CD14-positive monocyte (primary cell): ENCODE measurements around the gene TSHZ2. TPM values are rescaled to one million over a fixed set of nuclear protein-coding genes. Genes with fewer than 3 reads are reported as not detected.

ENCODE experiments used
- DNase-seq, 3 donors: peaks; one replicate each; pipeline ENCODE4 v3.0.0-alpha.2; 2011 to 2022
- H2AFZ ChIP-seq: 2 replicates; pipeline ENCODE4 v1.6.0; 2012; ENCODE audit warnings: mild to moderate bottlenecking, low read depth, low read length, inconsistent platforms; ENCODE audit not compliant: insufficient read depth, poor library complexity, severe bottlenecking
- H3K27ac ChIP-seq, 2 donors: 1 replicate in 1 of 2; 2 replicates in 1 of 2; pipeline ENCODE4 v1.5.1; 2012 to 2013; ENCODE audit warnings: low read length in 2 of 2, control low read depth in 1 of 2, inconsistent platforms in 1 of 2, low read depth in 1 of 2, mild to moderate bottlenecking in 1 of 2
- H3K27me3 ChIP-seq, 2 donors: one replicate each; pipeline versions ENCODE4 v1.6.0 to v1.6.1; 2011 to 2013; ENCODE audit warnings: low read length in 2 of 2; ENCODE audit not compliant: control insufficient read depth in 2 of 2, insufficient read depth in 2 of 2
- H3K36me3 ChIP-seq, 2 donors: replicated peaks in 1 of 2; 1 replicate in 1 of 2; 2 replicates in 1 of 2; pipeline versions ENCODE4 v1.5.1 to v1.6.1; 2012 to 2013; ENCODE audit warnings: low read length in 2 of 2, control low read depth in 1 of 2, inconsistent platforms in 1 of 2, mild to moderate bottlenecking in 1 of 2; ENCODE audit not compliant: insufficient read depth in 2 of 2, control insufficient read depth in 1 of 2
- H3K4me1 ChIP-seq, 2 donors: 1 replicate in 1 of 2; 2 replicates in 1 of 2; pipeline versions ENCODE4 v1.5.1 to v1.6.1; 2012 to 2013; ENCODE audit warnings: low read length in 2 of 2, control low read depth in 1 of 2, inconsistent platforms in 1 of 2, mild to moderate bottlenecking in 1 of 2, moderate library complexity in 1 of 2; ENCODE audit not compliant: insufficient read depth in 2 of 2, control insufficient read depth in 1 of 2
- H3K4me2 ChIP-seq: replicated peaks from 2 replicates; pipeline ENCODE3; 2012; ENCODE audit warnings: low read length, moderate library complexity, mild to moderate bottlenecking; ENCODE audit not compliant: poor library complexity, severe bottlenecking; ENCODE audit errors: extremely low read depth
- H3K4me3 ChIP-seq, 3 experiments: fragments of 200-600 bp in 1 of 3; sonication (generic) in 1 of 3; replicated peaks in 1 of 3; 1 replicate in 2 of 3; 2 replicates in 1 of 3; pipeline ENCODE4 v1.5.1; 2011 to 2013; ENCODE audit warnings: low read length in 3 of 3, mild to moderate bottlenecking in 3 of 3, control low read depth in 2 of 3, low read depth in 2 of 3, inconsistent platforms in 1 of 3, moderate library complexity in 1 of 3
- H3K79me2 ChIP-seq: 2 replicates; pipeline ENCODE4 v1.6.0; 2012; ENCODE audit warnings: mild to moderate bottlenecking, control low read depth, inconsistent platforms, low read length, moderate library complexity; ENCODE audit not compliant: insufficient read depth
- H3K9ac ChIP-seq: 2 replicates; pipeline ENCODE4 v1.6.0; 2017; ENCODE audit warnings: low read length, mild to moderate bottlenecking; ENCODE audit not compliant: insufficient read depth, poor library complexity, severe bottlenecking
- H3K9me3 ChIP-seq, 2 donors: replicated peaks in 1 of 2; 1 replicate in 1 of 2; 2 replicates in 1 of 2; pipeline versions ENCODE4 v1.5.1 to v1.6.1; 2012 to 2013; ENCODE audit warnings: low read length in 2 of 2, control low read depth in 1 of 2; ENCODE audit not compliant: control insufficient read depth in 1 of 2, insufficient read depth in 1 of 2
- H4K20me1 ChIP-seq: 2 replicates; pipeline ENCODE4 v1.6.0; 2012; ENCODE audit warnings: mild to moderate bottlenecking, low read length, control low read depth, moderate library complexity; ENCODE audit not compliant: insufficient read depth
- H3K27ac Mint-ChIP-seq, 7 donors: one replicate each; pipeline ENCODE4 v1.8.0; 2020; ENCODE audit warnings: mild to moderate bottlenecking in 7 of 7, mixed read lengths in 7 of 7, moderate library complexity in 6 of 7, inconsistent platforms in 2 of 7
- H3K27me3 Mint-ChIP-seq, 3 donors: one replicate each; pipeline ENCODE4 v1.8.0; 2021 to 2022; ENCODE audit warnings: low read depth in 3 of 3, mild to moderate bottlenecking in 3 of 3, mixed read lengths in 3 of 3, moderate library complexity in 3 of 3, inconsistent platforms in 1 of 3
- H3K36me3 Mint-ChIP-seq, 2 donors: one replicate each; pipeline ENCODE4 v1.8.0; 2020; ENCODE audit warnings: mixed read lengths in 2 of 2, inconsistent platforms in 1 of 2, mild to moderate bottlenecking in 1 of 2
- H3K4me1 Mint-ChIP-seq: one replicate; pipeline ENCODE4 v1.8.0; 2020; ENCODE audit warnings: mild to moderate bottlenecking, mixed read lengths
- H3K4me3 Mint-ChIP-seq, 2 donors: one replicate each; pipeline ENCODE4 v1.8.0; 2020; ENCODE audit warnings: mild to moderate bottlenecking in 2 of 2, mixed read lengths in 2 of 2, moderate library complexity in 1 of 2
- H3K9me3 Mint-ChIP-seq, 7 donors: one replicate each; pipeline ENCODE4 v1.8.0; 2020 to 2022; ENCODE audit warnings: mixed read lengths in 7 of 7, mild to moderate bottlenecking in 6 of 7, moderate library complexity in 6 of 7, inconsistent platforms in 2 of 7
- WGBS: methylation state at CpG from one replicate; pipeline ENCODE4 v1.1.5; 2013; ENCODE audit warnings: missing lambda C conversion rate; ENCODE audit not compliant: insufficient coverage; 5-methylcytosine and 5-hydroxymethylcytosine counted together
- intact Hi-C, 2 donors: fragments of 100-400 bp; cut with micrococcal nuclease; formaldehyde crosslinking; loops; one replicate each; pipeline versions ENCODE4 v1.15.0 to v1.15.1; 2023
- polyA plus RNA-seq, 3 donors: library from polyadenylated mRNA; depleted of rRNA in 1 of 3; unstranded in 2 of 3; stranded (reverse) in 1 of 3; fragments of 300-500 nt in 2 of 3; fragments of >200 nt in 1 of 3; fragmentation: Illumina TruSeq in 2 of 3; gene quantifications; 1 replicate in 2 of 3; 2 replicates in 1 of 3; pipeline ENCODE4 v1.2.3, GENCODE V29; 2012 to 2021
- TF ChIP-seq, protein P1 (sequence below): fragments of 200-600 bp; IDR thresholded peaks from one replicate; pipeline ENCODE4 v1.8.0; 2022; ENCODE audit warnings: antibody characterized with exemption, mild to moderate bottlenecking

TSHZ2 gene
- polyA plus RNA-seq, 3 donors = not detected

DNA sequence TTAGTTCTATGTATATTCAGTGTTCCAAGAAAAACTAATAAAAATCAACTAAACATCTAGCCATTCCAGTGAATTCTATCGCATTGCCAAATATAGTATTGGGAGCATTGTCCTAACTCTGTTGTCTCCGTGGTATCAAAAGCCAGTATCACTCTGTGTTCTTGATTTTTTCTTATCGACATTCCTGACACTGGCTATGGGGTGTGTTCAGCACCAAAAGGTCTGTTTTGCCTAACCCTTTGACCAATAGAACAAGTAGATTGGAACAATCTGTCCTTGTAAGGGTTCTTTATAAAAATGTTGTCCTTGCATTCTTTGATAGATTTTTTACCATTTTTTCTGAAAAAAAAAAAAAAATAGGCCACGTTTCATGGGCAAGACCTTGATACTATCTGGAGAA is 161.5 kb downstream of the TSHZ2 start:
- no CpG with 5 or more reads among the region's 4 CpGs for WGBS
- H3K4me3 Mint-ChIP-seq = no peak overlapping the region
- intact Hi-C loops = no loop called here

DNA sequence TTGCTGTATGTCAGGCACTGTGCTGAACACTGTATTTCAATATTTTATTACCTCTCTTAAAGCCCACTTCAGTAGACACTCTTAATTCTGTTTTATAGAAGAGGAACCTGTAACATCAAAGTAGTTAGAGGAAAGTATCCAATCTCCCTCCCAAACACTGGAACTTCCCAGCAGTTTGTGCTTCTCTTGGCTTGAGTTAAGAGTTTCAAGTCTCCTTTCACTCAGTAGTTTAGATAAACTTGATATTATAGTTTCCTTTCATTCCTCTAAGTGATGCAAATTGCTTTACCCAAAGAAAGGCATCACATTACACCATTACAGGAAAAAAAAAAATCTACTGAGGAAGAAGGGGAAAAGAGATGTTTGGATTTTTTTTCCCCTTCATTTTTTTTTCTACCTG is 164.3 kb downstream of the TSHZ2 start:
- H2AFZ ChIP-seq = no peak overlapping the region
- no peak overlapping the region for H3K4me2 ChIP-seq
- H3K9ac ChIP-seq = no peak overlapping the region
- H3K36me3 ChIP-seq = no peaks in the 10 kb centered on the region
- no peaks in the 10 kb centered on the region for H3K27me3 ChIP-seq
- H4K20me1 ChIP-seq = no peaks in the 10 kb centered on the region
- peaks cover 0 to 1% (median 0%) of the 10 kb centered on the region in 7 donors for H3K9me3 Mint-ChIP-seq
- peaks cover 1 to 6% (median 4%) of the 10 kb centered on the region in 3 donors for H3K27me3 Mint-ChIP-seq
- H3K27ac ChIP-seq = no peak overlapping the region
- TF ChIP-seq, protein P1, sequence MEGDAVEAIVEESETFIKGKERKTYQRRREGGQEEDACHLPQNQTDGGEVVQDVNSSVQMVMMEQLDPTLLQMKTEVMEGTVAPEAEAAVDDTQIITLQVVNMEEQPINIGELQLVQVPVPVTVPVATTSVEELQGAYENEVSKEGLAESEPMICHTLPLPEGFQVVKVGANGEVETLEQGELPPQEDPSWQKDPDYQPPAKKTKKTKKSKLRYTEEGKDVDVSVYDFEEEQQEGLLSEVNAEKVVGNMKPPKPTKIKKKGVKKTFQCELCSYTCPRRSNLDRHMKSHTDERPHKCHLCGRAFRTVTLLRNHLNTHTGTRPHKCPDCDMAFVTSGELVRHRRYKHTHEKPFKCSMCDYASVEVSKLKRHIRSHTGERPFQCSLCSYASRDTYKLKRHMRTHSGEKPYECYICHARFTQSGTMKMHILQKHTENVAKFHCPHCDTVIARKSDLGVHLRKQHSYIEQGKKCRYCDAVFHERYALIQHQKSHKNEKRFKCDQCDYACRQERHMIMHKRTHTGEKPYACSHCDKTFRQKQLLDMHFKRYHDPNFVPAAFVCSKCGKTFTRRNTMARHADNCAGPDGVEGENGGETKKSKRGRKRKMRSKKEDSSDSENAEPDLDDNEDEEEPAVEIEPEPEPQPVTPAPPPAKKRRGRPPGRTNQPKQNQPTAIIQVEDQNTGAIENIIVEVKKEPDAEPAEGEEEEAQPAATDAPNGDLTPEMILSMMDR = no peak
- H3K4me1 Mint-ChIP-seq = no peaks in the 10 kb centered on the region
- H3K79me2 ChIP-seq = no peaks in the 10 kb centered on the region
- no peak overlapping the region for H3K27ac Mint-ChIP-seq
- no peak overlapping the region for H3K4me3 ChIP-seq
- intact Hi-C loops = no loop called here
- H3K9me3 ChIP-seq = no peaks in the 10 kb centered on the region
- no peak overlapping the region for H3K4me3 Mint-ChIP-seq
- H3K36me3 Mint-ChIP-seq = no peaks in the 10 kb centered on the region
- DNase-seq = no peak
- no peaks in the 10 kb centered on the region for H3K4me1 ChIP-seq

More for the DNA sequence above, 161.5 kb downstream of the TSHZ2 start:
- TF ChIP-seq, protein P1 = no peak
- no peaks in the 10 kb centered on the region for H3K27me3 ChIP-seq
- no peaks in the 10 kb centered on the region for H3K79me2 ChIP-seq
- H3K9me3 ChIP-seq = no peaks in the 10 kb centered on the region
- no peak overlapping the region for H2AFZ ChIP-seq
- Mint-ChIP-seq H3K27me3 (peaks cover under 1 to 8% (median 1%) of the 10 kb centered on the region in 3 donors), H3K4me1 (no peaks in the 10 kb centered on the region), H3K9me3 (no peaks in the 10 kb centered on the region), H3K27ac (no peak overlapping the region), H3K36me3 (no peaks in the 10 kb centered on the region)
- H3K36me3 ChIP-seq = no peaks in the 10 kb centered on the region
- H3K4me3 ChIP-seq = no peak overlapping the region
- DNase-seq = no peak
- no peak overlapping the region for H3K27ac ChIP-seq
- no peak overlapping the region for H3K9ac ChIP-seq
- H4K20me1 ChIP-seq = no peaks in the 10 kb centered on the region
- no peaks in the 10 kb centered on the region for H3K4me1 ChIP-seq
- no peak overlapping the region for H3K4me2 ChIP-seq
